Mononuclear cell (primary cell): ENCODE results near the gene PEX14. TPM values are rescaled to one million over a fixed set of nuclear protein-coding genes. Genes with fewer than 3 reads are reported as not detected.

Experiments used
- H3K27me3 ChIP-seq: 2 replicates; pipeline ENCODE4 v1.6.0; 2011; ENCODE audit warnings: low read length, control low read depth; ENCODE audit not compliant: insufficient read depth
- H3K4me1 ChIP-seq: 2 replicates; pipeline ENCODE4 v1.5.1; 2011; ENCODE audit warnings: mild to moderate bottlenecking, low read length, control low read depth; ENCODE audit not compliant: insufficient read depth
- H3K4me3 ChIP-seq: 2 replicates; pipeline ENCODE4 v1.5.1; 2011; ENCODE audit warnings: mild to moderate bottlenecking, low read length, moderate library complexity
- H3K9me3 ChIP-seq: 2 replicates; pipeline ENCODE4 v1.5.1; 2011; ENCODE audit warnings: low read depth, mild to moderate bottlenecking, control low read depth, low read length
- total RNA-seq: library from RNA; depleted of rRNA; stranded (reverse); fragments of >200 nt; gene quantifications from one replicate; pipeline ENCODE4 v1.2.3, GENCODE V29; 2012

Gene PEX14
- total RNA-seq, 1 donor, result 7.1 TPM

DNA sequence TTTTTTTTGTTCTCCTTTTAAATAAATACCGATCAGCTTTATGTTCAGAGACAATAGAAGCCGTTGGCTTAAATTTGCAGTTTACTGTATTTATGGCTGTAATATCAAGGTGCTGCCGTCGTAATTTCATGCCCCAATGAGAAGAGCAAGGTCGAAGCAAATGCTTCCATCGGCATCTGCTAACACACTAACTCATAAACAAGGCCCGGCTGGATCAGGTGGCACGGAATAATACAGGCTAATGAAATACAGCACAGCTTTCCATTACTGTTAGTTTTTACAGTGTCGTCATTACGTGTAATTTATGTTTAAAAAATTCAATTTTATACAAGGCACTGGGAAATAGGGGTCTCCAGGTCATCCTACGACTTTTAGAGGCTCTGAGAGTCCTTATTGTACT lies 119.0 kb downstream of the PEX14 start:
- Histone ChIP-seq H3K4me3 (no peak overlapping the region), H3K4me1 (no peaks in the 10 kb centered on the region), H3K9me3 (no peaks in the 10 kb centered on the region), H3K27me3 (no peaks in the 10 kb centered on the region)

DNA sequence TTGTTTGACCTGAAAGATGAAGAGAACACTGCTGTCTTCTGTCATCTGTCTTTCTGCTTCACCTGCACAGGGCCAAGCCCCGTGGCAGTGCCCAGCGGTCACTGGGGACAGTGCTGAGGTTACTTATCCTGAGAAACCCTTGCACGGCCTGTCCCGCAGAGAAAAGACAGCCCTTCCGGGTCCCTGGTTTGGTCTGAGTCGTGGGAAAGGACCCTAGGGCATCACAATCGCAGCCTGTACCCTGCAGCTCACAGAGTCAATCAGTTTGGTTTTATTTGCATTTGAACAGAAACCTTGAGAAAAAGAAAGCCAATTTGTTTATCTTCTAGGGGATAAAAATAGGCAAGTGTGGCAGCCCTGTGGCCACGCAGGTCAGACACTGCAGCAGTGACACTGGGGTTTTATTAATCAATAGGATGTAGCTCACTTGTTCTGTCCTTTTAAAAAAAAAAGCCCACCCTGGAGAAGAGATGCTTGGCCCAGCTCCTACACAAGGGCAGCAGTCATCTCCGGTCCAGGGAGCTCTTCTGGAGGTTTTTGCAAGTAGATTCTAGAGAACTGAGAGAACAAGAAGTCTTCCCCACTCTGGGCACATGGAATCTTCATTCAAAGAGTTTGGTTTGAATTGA lies 120.0 kb downstream of the PEX14 start:
- Histone ChIP-seq H3K9me3 (no peaks in the 10 kb centered on the region), H3K4me1 (no peaks in the 10 kb centered on the region), H3K27me3 (no peaks in the 10 kb centered on the region), H3K4me3 (no peak overlapping the region)

DNA sequence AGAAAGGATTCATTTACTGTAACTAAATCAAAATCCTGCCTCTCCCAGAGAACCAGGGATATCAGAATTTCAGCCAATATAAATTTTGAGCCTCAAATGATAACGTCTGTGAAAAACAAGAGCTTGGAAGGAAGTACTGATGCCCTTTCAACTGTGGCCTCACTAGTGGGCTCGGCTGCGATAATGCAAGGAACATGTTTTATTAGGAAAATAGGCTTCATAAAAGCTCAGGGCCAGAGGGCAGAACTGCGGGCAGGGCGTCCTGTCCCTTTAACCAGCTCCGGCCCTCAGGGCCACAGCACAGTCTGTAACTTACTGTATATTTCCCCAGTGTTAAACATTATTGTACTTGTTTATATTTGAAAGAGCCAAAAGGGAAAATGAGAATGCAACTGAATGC lies 122.0 kb downstream of the PEX14 start:
- Histone ChIP-seq H3K4me1 (no peaks in the 10 kb centered on the region), H3K9me3 (no peaks in the 10 kb centered on the region), H3K4me3 (no peak overlapping the region)

DNA sequence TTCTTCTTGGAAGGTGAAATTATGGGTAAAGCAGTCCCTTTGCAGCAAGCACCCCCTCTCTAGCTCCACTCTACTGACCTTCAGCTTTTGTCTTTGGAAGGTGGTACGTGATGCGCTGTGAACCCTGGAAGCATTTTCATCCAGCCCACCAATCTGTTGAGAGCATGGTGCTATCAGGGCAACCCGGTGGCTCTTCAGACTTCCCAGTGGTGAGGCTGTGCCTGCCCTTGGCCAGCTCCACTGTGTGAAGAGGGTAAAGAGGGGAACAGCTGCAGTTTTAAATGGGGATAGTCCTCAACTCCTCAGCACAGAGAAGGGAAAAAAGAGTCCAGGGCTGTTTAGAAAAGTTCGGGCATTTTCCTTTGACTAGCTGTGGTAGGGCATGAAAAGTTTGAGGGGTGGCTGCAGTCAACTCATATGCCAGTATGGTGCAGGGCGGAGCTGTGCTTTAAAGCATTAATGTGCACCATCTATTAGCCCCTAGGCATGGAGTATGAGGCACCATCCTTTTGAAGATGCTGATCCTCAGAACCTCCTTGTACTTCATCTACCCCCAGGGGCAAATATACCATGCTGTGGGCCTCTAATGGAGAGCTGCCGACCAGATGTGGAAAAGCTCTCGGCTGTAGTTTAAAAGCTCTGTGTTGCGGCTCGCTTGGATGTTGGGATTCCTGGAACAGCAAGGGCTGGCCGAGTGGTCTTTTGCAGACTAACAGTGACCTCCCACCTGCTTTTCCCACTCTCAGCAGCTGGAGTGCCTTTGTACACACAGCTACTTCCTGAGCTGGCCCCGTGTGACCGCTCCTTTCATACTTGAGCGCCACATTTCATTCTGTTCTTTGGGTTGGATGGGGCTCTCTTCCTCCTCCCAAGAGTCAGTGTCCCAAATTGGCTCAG lies 123.0 kb downstream of the PEX14 start:
- H3K4me1 ChIP-seq, result no peaks in the 10 kb centered on the region
- no peaks in the 10 kb centered on the region for H3K27me3 ChIP-seq
- no peaks in the 10 kb centered on the region for H3K9me3 ChIP-seq
- H3K4me3 ChIP-seq, result no peak overlapping the region

More for the DNA sequence above, 122.0 kb downstream of the PEX14 start:
- no peaks in the 10 kb centered on the region for H3K27me3 ChIP-seq

DNA sequence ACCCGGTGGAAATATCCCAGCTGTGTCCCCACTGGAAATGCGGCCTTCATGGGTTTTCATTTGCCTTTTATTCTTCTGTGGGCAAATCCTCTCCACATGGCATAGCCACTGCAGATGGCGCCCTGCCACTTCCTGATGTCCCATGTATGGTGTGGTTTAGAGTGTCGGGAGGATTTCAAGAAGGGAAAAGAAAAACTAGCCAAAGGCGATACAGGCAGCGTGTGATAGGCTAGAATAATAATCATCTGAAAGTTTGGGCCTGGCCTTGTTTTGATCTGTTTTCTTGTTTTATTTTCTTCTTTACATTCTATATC lies 123.6 kb downstream of the PEX14 start:
- Histone ChIP-seq H3K9me3 (no peaks in the 10 kb centered on the region), H3K4me3 (no peak overlapping the region), H3K27me3 (no peaks in the 10 kb centered on the region), H3K4me1 (no peaks in the 10 kb centered on the region)

DNA sequence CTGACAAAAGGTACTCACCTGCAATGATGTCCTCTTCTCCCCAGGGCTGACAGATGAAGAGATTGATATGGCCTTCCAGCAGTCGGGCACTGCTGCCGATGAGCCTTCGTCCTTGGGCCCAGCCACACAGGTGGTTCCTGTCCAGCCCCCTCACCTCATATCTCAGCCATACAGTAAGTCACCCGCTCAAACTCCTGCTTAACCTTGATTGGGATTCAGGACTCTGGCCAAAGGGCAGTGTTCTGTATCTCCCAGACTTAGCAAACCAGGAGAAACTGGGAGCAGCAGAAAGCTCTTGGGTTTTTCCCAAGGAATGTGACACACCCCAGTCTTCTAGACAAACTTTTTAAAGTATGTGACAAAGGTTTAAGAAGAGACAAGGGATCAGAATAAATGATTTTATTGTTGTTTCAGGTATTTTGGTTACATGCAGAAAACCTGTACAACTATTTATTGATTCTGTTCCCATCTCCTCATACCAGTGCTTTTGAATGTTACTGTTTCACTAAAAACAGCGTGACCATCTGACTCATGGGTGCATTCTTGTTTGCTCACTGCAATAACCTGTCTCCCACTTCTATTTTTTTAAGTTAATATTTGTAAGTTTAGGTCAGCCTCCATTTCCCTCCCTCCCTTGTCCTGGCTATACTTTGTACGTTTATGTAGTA lies 124.6 kb downstream of the PEX14 start:
- Histone ChIP-seq H3K27me3 (no peaks in the 10 kb centered on the region), H3K4me1 (no peaks in the 10 kb centered on the region), H3K4me3 (no peak overlapping the region), H3K9me3 (no peaks in the 10 kb centered on the region)

DNA sequence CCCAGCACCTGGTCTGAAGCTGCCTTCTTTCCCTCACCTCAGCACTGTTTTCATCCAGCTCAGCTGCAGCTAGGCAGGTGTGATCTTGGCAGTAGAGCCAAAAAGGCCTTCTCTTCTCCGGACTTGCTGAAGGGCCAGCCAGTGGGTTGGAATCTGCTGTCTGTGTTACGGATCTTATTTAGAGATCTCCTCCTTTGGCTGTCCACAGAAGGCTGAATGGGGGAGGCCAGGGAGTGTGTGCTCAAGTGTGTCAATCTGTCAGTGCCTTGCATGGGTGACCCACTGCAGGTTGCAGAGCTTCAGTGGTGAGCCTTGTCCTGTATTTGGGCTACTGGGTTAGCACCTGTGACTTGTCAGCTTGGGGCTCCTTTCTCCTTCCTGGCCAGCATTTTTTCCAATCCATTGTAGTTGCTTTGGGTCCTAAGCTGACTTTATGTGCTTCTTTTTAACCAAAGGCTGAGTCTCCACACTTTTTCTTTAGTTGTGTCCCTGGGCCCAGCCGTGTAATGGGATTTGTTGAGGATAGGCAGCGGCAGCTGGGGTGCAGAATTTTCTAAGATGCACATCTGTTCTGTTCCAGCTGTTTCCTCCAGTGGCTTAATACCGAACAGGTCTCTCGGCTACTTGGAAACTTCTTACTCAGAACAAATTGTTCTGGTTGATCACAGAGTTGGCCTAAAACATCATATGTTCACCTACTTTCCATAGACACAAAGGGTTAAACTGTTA lies 126.8 kb downstream of the PEX14 start:
- Histone ChIP-seq H3K4me3 (no peak overlapping the region), H3K9me3 (no peaks in the 10 kb centered on the region), H3K4me1 (no peaks in the 10 kb centered on the region), H3K27me3 (no peaks in the 10 kb centered on the region)

DNA sequence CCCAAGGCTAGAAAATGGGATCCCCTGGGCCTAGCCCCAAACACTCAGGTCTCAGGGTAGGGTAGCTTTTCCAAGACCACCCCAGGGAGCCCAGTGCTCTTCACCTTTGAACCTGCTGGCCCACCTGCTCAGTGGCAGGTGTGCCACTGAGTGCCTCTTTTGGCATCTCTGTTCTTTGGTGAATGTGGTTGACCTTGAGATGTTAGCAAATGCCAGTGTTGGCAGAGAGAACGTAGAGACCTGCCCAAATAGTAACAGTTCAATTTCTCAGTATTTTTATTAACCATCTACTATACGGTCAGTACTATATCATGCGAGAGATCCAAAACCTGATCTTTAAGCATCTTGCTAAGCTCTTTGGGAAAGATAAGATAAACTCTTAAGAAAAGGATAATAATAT lies 128.2 kb downstream of the PEX14 start:
- Histone ChIP-seq H3K9me3 (no peaks in the 10 kb centered on the region), H3K4me3 (no peak overlapping the region), H3K27me3 (no peaks in the 10 kb centered on the region), H3K4me1 (no peaks in the 10 kb centered on the region)

DNA sequence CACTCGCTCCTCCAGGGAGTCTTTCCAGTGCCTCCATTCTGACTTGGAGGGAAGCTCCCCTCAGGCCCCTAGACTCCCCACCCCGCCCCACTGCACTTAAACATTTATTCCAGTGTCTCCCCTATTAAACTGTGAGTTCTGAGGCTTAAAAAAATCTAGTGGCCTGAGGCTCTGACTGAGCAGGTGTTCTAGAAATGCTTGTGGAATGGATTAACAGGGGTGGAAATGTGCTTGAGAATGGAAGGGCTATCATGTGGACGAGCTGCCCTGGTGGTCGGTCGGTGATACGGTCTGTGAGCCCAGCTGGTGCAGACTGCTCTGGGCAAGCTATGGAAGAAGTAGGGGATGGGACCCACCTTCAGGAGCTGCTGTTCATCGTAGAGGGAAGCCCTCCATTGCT lies 130.2 kb downstream of the PEX14 start:
- Histone ChIP-seq H3K27me3 (no peaks in the 10 kb centered on the region), H3K9me3 (no peaks in the 10 kb centered on the region), H3K4me1 (no peaks in the 10 kb centered on the region), H3K4me3 (no peak overlapping the region)

DNA sequence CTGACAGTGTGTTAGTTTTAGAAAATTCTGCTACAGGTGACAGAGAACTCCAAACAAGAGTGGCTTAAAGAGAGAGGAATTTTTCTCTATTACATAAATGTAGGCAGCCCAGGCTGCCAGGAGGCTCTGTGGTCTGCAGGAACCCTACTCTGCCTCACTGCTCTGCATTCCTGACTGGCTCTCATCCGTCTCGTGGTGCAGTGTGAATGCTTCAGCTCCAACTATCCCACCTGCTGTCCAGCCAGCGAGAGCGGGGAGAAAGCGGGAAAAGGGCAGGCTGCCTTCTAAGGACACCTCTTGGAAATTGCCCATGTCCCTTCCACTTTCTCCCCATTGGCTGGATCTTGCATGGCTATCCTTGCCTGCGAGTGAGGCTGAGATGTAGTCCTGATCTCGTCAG lies 131.3 kb downstream of the PEX14 start:
- H3K4me1 ChIP-seq, result no peaks in the 10 kb centered on the region
- H3K4me3 ChIP-seq, result no peak overlapping the region
- no peaks in the 10 kb centered on the region for H3K27me3 ChIP-seq
- H3K9me3 ChIP-seq, result no peaks in the 10 kb centered on the region

DNA sequence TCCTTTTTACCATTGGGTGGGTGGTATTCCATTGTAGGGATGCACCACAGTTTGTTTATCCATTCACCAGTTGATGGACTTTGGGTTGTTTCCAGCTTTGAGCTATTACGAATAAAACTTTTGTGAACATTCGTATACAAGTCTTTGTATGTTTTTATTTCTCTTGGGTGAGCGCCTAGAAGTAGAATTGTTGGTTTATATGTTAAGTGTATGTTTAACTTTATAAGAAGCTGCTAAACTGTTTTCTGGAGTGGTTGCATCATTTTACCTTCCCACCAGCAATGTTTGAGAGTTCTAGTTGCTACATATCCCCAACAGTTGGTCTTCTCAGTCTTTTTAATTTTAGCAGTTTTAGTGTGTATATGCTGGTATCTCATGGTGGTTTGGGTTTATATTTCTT lies 132.5 kb downstream of the PEX14 start:
- no peak overlapping the region for H3K4me3 ChIP-seq
- no peaks in the 10 kb centered on the region for H3K9me3 ChIP-seq
- no peaks in the 10 kb centered on the region for H3K27me3 ChIP-seq
- H3K4me1 ChIP-seq, result no peaks in the 10 kb centered on the region

DNA sequence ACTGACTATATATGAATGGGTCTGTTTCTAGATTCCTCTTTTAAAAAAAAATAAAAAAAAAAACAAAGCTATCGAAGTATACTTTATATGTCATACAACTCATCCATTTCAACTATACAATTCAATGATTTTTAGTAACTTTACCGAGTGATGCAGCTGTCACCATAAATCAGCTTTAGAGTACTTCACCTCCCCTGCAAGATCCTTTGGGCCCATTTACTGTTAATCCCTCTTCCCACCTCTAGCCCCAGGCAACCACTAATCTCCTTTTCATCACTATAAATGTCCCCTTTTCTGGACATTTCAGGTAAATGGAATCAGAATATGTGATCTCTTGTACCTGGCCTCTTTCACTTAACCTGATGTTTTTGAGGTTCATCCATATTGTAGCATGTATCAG lies 133.9 kb downstream of the PEX14 start:
- H3K9me3 ChIP-seq, result no peaks in the 10 kb centered on the region
- no peak overlapping the region for H3K4me3 ChIP-seq
- no peaks in the 10 kb centered on the region for H3K27me3 ChIP-seq
- no peaks in the 10 kb centered on the region for H3K4me1 ChIP-seq

DNA sequence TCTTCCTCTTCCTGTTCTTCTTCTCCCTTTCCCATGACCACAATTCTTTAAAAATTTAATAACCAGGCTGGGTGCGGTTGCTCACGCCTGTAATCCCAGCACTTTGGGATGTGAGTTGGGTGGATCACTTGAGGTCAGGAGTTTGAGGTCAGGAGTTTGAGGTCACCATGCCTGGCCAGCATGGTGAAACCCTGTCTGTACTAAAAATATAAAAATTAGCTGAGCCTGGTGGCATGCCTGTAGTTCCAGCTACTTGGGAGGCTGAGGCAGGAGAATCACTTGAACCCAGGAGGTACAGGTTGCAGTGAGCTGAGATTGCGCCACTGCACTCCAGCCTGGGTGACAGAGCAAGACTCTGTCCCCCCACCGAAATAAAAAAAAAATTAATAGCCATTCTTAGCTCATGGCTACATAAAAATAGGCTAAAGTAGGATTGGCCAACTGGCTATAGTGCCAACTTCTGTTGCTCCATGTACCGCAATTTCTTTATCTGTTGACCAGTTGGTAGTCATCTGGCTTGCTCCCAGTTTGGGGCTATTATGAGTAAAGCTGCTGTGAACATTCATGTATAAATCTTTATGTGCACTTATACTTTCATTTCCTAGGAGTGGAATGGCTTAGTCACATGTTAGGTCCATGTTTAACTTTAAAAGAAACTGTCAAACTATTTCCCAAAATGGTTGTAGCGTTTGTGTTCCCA lies 136.3 kb downstream of the PEX14 start:
- H3K4me3 ChIP-seq, result no peak overlapping the region
- H3K27me3 ChIP-seq, result no peaks in the 10 kb centered on the region
- no peaks in the 10 kb centered on the region for H3K9me3 ChIP-seq
- no peaks in the 10 kb centered on the region for H3K4me1 ChIP-seq

DNA sequence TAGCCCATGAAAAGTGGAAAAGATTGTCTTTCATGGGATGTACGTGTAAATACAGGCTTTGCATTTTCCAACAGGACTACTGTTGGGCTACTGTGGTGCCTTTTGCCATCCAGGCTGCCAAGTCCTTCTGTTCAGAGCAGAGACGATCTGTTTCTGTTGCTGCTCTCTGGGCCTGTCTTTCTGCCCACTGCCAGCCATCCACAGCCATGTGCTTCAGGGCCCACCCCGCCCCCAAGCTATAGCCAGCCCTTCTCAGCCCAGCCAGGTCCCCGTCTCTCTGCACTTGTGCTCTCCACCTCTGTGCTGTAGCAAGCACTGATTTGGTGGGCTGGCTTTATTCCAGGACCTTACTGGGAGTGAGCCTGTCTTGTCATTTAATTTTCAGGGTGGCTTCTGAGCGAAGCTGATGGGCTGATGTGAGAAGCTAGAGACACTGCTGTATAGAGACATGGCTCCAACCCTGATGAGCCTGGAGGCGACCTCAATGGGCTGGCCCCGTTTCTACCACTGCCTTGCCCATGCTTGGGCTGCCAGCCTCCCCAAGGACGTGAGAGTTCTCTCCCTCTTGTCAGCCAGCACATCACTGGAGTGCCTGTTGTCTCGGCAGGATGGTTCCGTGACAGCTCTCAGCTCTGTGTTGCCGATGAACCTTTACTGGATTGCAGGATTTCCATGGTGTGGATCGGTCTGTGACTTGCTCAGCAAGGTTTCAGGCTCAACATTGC lies 137.8 kb downstream of the PEX14 start:
- H3K4me1 ChIP-seq, result no peaks in the 10 kb centered on the region
- no peak overlapping the region for H3K4me3 ChIP-seq
- H3K27me3 ChIP-seq, result no peaks in the 10 kb centered on the region
- no peaks in the 10 kb centered on the region for H3K9me3 ChIP-seq
